Naive thymus-derived CD4-positive, alpha-beta T cell (primary cell): ENCODE measurements around the gene PACSIN3. TPM values are rescaled to one million over a fixed set of nuclear protein-coding genes. Genes with fewer than 3 reads are reported as not detected.

Source experiments
- ATAC-seq: fragments of 150-1000 bp; cut with Tn5 transposase; 2 replicates; pipeline ENCODE4 v1.10.0; 2021; ENCODE audit warnings: mild to moderate bottlenecking, moderate library complexity
- CTCF ChIA-PET: fragments of 350-600 bp; sonication (Branson Sonifier 250); formaldehyde crosslinking; loops from one replicate; lab custom pipeline; 2021; ENCODE audit warnings: antibody characterized with exemption; lab: Charles Lee
- POLR2A ChIA-PET: fragments of 350-600 bp; sonication (Branson Sonifier 250); formaldehyde crosslinking; loops from one replicate; lab custom pipeline; 2021; ENCODE audit warnings: antibody characterized with exemption, inconsistent platforms; lab: Charles Lee
- DNase-seq, 9 donors: peaks; one replicate each; pipeline versions ENCODE4 v3.0.0 to v3.0.0-alpha.2; 2020 to 2022; ENCODE audit warnings: mixed read lengths in 1 of 9
- H3K27ac ChIP-seq: one replicate; pipeline ENCODE4 v1.7.0; 2013; ENCODE audit warnings: mild to moderate bottlenecking, low read depth, low read length, moderate library complexity
- H3K27me3 ChIP-seq, 2 donors: one replicate each; pipeline ENCODE4 v1.7.0; 2013; ENCODE audit warnings: low read length in 2 of 2, mild to moderate bottlenecking in 2 of 2, moderate library complexity in 2 of 2; ENCODE audit not compliant: control insufficient read depth in 2 of 2, insufficient read depth in 2 of 2
- H3K36me3 ChIP-seq, 3 experiments: 1 replicate in 2 of 3; 2 replicates in 1 of 3; pipeline ENCODE4 v1.7.0; 2013; ENCODE audit warnings: low read length in 3 of 3, mild to moderate bottlenecking in 3 of 3, moderate library complexity in 1 of 3; ENCODE audit not compliant: insufficient read depth in 3 of 3, control insufficient read depth in 2 of 3
- H3K4me1 ChIP-seq, 2 donors: one replicate each; pipeline ENCODE4 v1.7.0; 2013; ENCODE audit warnings: low read length in 2 of 2, mild to moderate bottlenecking in 2 of 2, moderate library complexity in 1 of 2; ENCODE audit not compliant: control insufficient read depth in 2 of 2, insufficient read depth in 2 of 2
- H3K4me3 ChIP-seq: 2 replicates; pipeline ENCODE4 v1.7.0; 2013; ENCODE audit warnings: mild to moderate bottlenecking, low read length
- H3K9me3 ChIP-seq, 3 experiments: 1 replicate in 2 of 3; 2 replicates in 1 of 3; pipeline ENCODE4 v1.7.0; 2013; ENCODE audit warnings: low read length in 3 of 3; ENCODE audit not compliant: control insufficient read depth in 2 of 3
- H3K27ac Mint-ChIP-seq, 9 donors: one replicate each; pipeline ENCODE4 v1.8.0; 2020 to 2022; ENCODE audit warnings: mixed read lengths in 9 of 9, mild to moderate bottlenecking in 8 of 9, moderate library complexity in 5 of 9, inconsistent platforms in 2 of 9
- H3K27me3 Mint-ChIP-seq, 5 donors: one replicate each; pipeline ENCODE4 v1.8.0; 2021 to 2022; ENCODE audit warnings: mixed read lengths in 5 of 5, mild to moderate bottlenecking in 1 of 5
- H3K36me3 Mint-ChIP-seq, 5 donors: one replicate each; pipeline ENCODE4 v1.8.0; 2020 to 2022; ENCODE audit warnings: mixed read lengths in 5 of 5, mild to moderate bottlenecking in 3 of 5, inconsistent platforms in 1 of 5
- H3K4me1 Mint-ChIP-seq, 7 donors: one replicate each; pipeline ENCODE4 v1.8.0; 2020 to 2022; ENCODE audit warnings: mixed read lengths in 7 of 7, mild to moderate bottlenecking in 3 of 7, inconsistent platforms in 1 of 7
- H3K4me3 Mint-ChIP-seq, 10 donors: one replicate each; pipeline ENCODE4 v1.8.0; 2020 to 2022; ENCODE audit warnings: mild to moderate bottlenecking in 10 of 10, mixed read lengths in 10 of 10, moderate library complexity in 6 of 10, inconsistent platforms in 2 of 10
- H3K9me3 Mint-ChIP-seq, 11 donors: one replicate each; pipeline ENCODE4 v1.8.0; 2020 to 2022; ENCODE audit warnings: mixed read lengths in 11 of 11, mild to moderate bottlenecking in 4 of 11, inconsistent platforms in 1 of 11, moderate library complexity in 1 of 11
- intact Hi-C, 2 donors: fragments of 100-400 bp; cut with micrococcal nuclease; formaldehyde crosslinking; loops; one replicate each; pipeline ENCODE4 v1.15.1; 2023
- polyA plus RNA-seq, 2 donors: library from polyadenylated mRNA; unstranded; fragments of 300-500 nt; fragmentation: Illumina TruSeq; gene quantifications; one replicate each; pipeline ENCODE4 v1.2.3, GENCODE V29; 2021
- total RNA-seq, 6 experiments: library from RNA in 5 of 6; stranded (reverse) in 5 of 6; gene quantifications; 1 replicate in 5 of 6; 2 replicates in 1 of 6; pipeline ENCODE4 v1.2.3 and lab custom pipeline; 2021 to 2026

PACSIN3 gene
- total and polyA plus RNA-seq, 7 experiments from 2014 or later = 0.34 to 4.3 (median 0.82) TPM; not detected in 4

- H3K27me3 Mint-ChIP-seq = no peaks in the 10 kb centered on the region
- CTCF ChIA-PET = interaction anchor here (0.6 to 4.1 kb wide), 14 partner anchors 8 to 541 kb away, joined by 3 to 34 read pairs (median 5); partner anchors contain the start of gene CSTPP1
- no peaks in the 10 kb centered on the region for H3K9me3 Mint-ChIP-seq
- Histone ChIP-seq H3K36me3 (no peaks in the 10 kb centered on the region), H3K9me3 (no peaks in the 10 kb centered on the region), H3K27me3 (no peaks in the 10 kb centered on the region), H3K4me3 (no peak overlapping the region), H3K4me1 (peaks cover 25 to 40% of the 10 kb centered on the region in 2 donors), H3K27ac (no peak overlapping the region)
- H3K4me3 Mint-ChIP-seq = peak overlapping the region in 1 of 10 donors; percentile 81
- intact Hi-C loops = no loop called here
- no peak for ATAC-seq
- peaks cover 23 to 50% (median 36%) of the 10 kb centered on the region in 7 donors for H3K4me1 Mint-ChIP-seq
- peaks cover 0 to 5% (median 0%) of the 10 kb centered on the region in 5 donors for H3K36me3 Mint-ChIP-seq
- peak overlapping the region in 8 of 9 donors; percentile 39 to 97 (median 88) for H3K27ac Mint-ChIP-seq
- POLR2A ChIA-PET = interaction anchor here (0.8 to 1.5 kb wide), 5 partner anchors 11 to 235 kb away, joined by 3 to 7 read pairs (median 5); partner anchors contain the start of genes CSTPP1 and DDB2
- DNase-seq = no peak
These were observed 33.9 kb downstream of the PACSIN3 start for GRCh38 chr11:47152126-47152952.

GRCh38 chr11:47149782-47150181, 36.5 kb downstream of the PACSIN3 start:
- H3K36me3 ChIP-seq = no peaks in the 10 kb centered on the region

GRCh38 chr11:47148903-47149531, 37.2 kb downstream of the PACSIN3 start:
- H3K27me3 Mint-ChIP-seq = no peaks in the 10 kb centered on the region
- peaks cover 8 to 24% (median 15%) of the 10 kb centered on the region in 7 donors for H3K4me1 Mint-ChIP-seq
- ChIA-PET CTCF (no interaction called here), POLR2A (no interaction called here)
- ATAC-seq (no peak), DNase-seq (no peak)
- peaks cover 6 to 19% of the 10 kb centered on the region in 2 donors for H3K4me1 ChIP-seq
- H3K4me3 Mint-ChIP-seq = no peak overlapping the region
- H3K27me3 ChIP-seq = no peaks in the 10 kb centered on the region
- H3K4me3 ChIP-seq = no peak overlapping the region
- no peak overlapping the region for H3K27ac Mint-ChIP-seq
- peaks cover 0 to 5% (median 0%) of the 10 kb centered on the region in 5 donors for H3K36me3 Mint-ChIP-seq
- no peak overlapping the region for H3K27ac ChIP-seq
- no peaks in the 10 kb centered on the region for H3K9me3 Mint-ChIP-seq
- no peaks in the 10 kb centered on the region for H3K9me3 ChIP-seq
- H3K36me3 ChIP-seq = no peaks in the 10 kb centered on the region
- intact Hi-C loops = no loop called here

More at GRCh38 chr11:47149782-47150181, 36.5 kb downstream of the PACSIN3 start:
- Mint-ChIP-seq H3K4me1 (peaks cover 14 to 32% (median 23%) of the 10 kb centered on the region in 7 donors), H3K9me3 (no peaks in the 10 kb centered on the region), H3K4me3 (no peak overlapping the region), H3K36me3 (peaks cover 0 to 5% (median 0%) of the 10 kb centered on the region in 5 donors), H3K27ac (peak overlapping the region in 4 of 9 donors; percentile 26 to 86 (median 56)), H3K27me3 (no peaks in the 10 kb centered on the region)
- Histone ChIP-seq H3K27me3 (no peaks in the 10 kb centered on the region), H3K4me3 (no peak overlapping the region), H3K27ac (no peak overlapping the region), H3K9me3 (no peaks in the 10 kb centered on the region), H3K4me1 (peaks cover 14 to 26% of the 10 kb centered on the region in 2 donors)
- ChIA-PET CTCF (interaction anchor here (0.6 kb wide), 1 partner anchor 259 kb away, joined by 3 read pairs; no protein-coding TSS in a partner anchor), POLR2A (no interaction called here)
- intact Hi-C loops = no loop called here
- no peak for ATAC-seq
- DNase-seq = no peak

- Mint-ChIP-seq H3K36me3 (peaks cover 0 to 5% (median 0%) of the 10 kb centered on the region in 5 donors), H3K27ac (peak overlapping the region in 1 of 9 donors; percentile 63), H3K4me3 (no peak overlapping the region), H3K27me3 (no peaks in the 10 kb centered on the region), H3K9me3 (no peaks in the 10 kb centered on the region), H3K4me1 (peaks cover 4 to 17% (median 9%) of the 10 kb centered on the region in 7 donors)
- H3K4me1 ChIP-seq = peaks cover 2 to 11% of the 10 kb centered on the region in 2 donors
- H3K36me3 ChIP-seq = no peaks in the 10 kb centered on the region
- H3K27me3 ChIP-seq = no peaks in the 10 kb centered on the region
- H3K27ac ChIP-seq = no peak overlapping the region
- ChIA-PET POLR2A (no interaction called here), CTCF (no interaction called here)
- H3K9me3 ChIP-seq = no peaks in the 10 kb centered on the region
- DNase-seq = no peak
- H3K4me3 ChIP-seq = no peak overlapping the region
- no peak for ATAC-seq
- intact Hi-C loops = no loop called here
These were observed 38.0 kb downstream of the PACSIN3 start for GRCh38 chr11:47148270-47148669.

- H3K27ac ChIP-seq = no peak overlapping the region
- H3K4me3 ChIP-seq = no peak overlapping the region
- no peaks in the 10 kb centered on the region for H3K27me3 ChIP-seq
- Mint-ChIP-seq H3K4me1 (peaks cover 0 to 11% (median 5%) of the 10 kb centered on the region in 7 donors), H3K27ac (no peak overlapping the region), H3K4me3 (no peak overlapping the region), H3K36me3 (peaks cover 0 to 5% (median 0%) of the 10 kb centered on the region in 5 donors), H3K9me3 (no peaks in the 10 kb centered on the region), H3K27me3 (no peaks in the 10 kb centered on the region)
- H3K36me3 ChIP-seq = no peaks in the 10 kb centered on the region
- H3K9me3 ChIP-seq = no peaks in the 10 kb centered on the region
- peaks cover 0 to 5% of the 10 kb centered on the region in 2 donors for H3K4me1 ChIP-seq
- DNase-seq (no peak), ATAC-seq (no peak)
- ChIA-PET POLR2A (no interaction called here), CTCF (interaction anchor here (0.9 kb wide), 1 partner anchor 16 kb away, joined by 3 read pairs; no protein-coding TSS in a partner anchor)
- intact Hi-C loops = no loop called here
These were observed 38.6 kb downstream of the PACSIN3 start for GRCh38 chr11:47147681-47148080.

- H3K4me3 Mint-ChIP-seq = no peak overlapping the region
- H3K9me3 Mint-ChIP-seq = no peaks in the 10 kb centered on the region
- DNase-seq = no peak
- H3K27ac Mint-ChIP-seq = peak overlapping the region in 1 of 9 donors; percentile 7
- H3K27ac ChIP-seq = no peak overlapping the region
- no peaks in the 10 kb centered on the region for H3K9me3 ChIP-seq
- peaks cover 0 to 1% of the 10 kb centered on the region in 2 donors for H3K4me1 ChIP-seq
- POLR2A ChIA-PET = no interaction called here
- no peak overlapping the region for H3K4me3 ChIP-seq
- no peaks in the 10 kb centered on the region for H3K27me3 ChIP-seq
- no peaks in the 10 kb centered on the region for H3K36me3 ChIP-seq
- H3K27me3 Mint-ChIP-seq = no peaks in the 10 kb centered on the region
- CTCF ChIA-PET = interaction anchor here (0.7 to 1.4 kb wide), 4 partner anchors 15 to 274 kb away, joined by 3 to 5 read pairs (median 3); no protein-coding TSS in a partner anchor
- intact Hi-C loops = no loop called here
- peaks cover 0 to 6% (median under 1%) of the 10 kb centered on the region in 7 donors for H3K4me1 Mint-ChIP-seq
- ATAC-seq = no peak
- H3K36me3 Mint-ChIP-seq = peaks cover 0 to 10% (median 0%) of the 10 kb centered on the region in 5 donors
These were observed 39.0 kb downstream of the PACSIN3 start for GRCh38 chr11:47147250-47147649.
